ENCODE data around the gene LRCH3. TPM values are rescaled to one million over a fixed set of nuclear protein-coding genes. Genes with fewer than 3 reads are reported as not detected.

LRCH3 gene
- polyA plus RNA-seq, 3 donors, result 4.1 to 19.4 (median 7.4) TPM

GRCh38 chr3:197936819-197937384, 145.8 kb downstream of the LRCH3 start:
- TF ChIP-seq CTCF (IDR thresholded peaks at IDR 0.05), result no peak
- H3K27ac Mint-ChIP-seq, result peak overlapping the region in 1 of 7 donors; percentile 9
- no peaks in the 10 kb centered on the region for H3K4me1 Mint-ChIP-seq
- H3K9ac ChIP-seq (ENCODE audit: insufficient read depth, low read length, poor library complexity, severe bottlenecking), result no peak overlapping the region
- H3K9me3 ChIP-seq (replicated peaks in 1 of 2; ENCODE audit: control insufficient read depth in 1 of 2, insufficient read depth in 1 of 2, low read length in 2 of 2), result no peaks in the 10 kb centered on the region
- no peak for DNase-seq
- H3K36me3 ChIP-seq (replicated peaks in 1 of 2; ENCODE audit: control insufficient read depth in 1 of 2, insufficient read depth in 2 of 2, low read length in 2 of 2), result peaks cover 0 to 5% of the 10 kb centered on the region in 2 donors
- no peaks in the 10 kb centered on the region for H3K9me3 Mint-ChIP-seq
- intact Hi-C loops (cut with micrococcal nuclease), result no loop called here
- no peaks in the 10 kb centered on the region for H3K79me2 ChIP-seq (ENCODE audit: insufficient read depth, low read length)
- H3K36me3 Mint-ChIP-seq, result peaks cover 14 to 32% of the 10 kb centered on the region in 2 donors
- H3K27ac ChIP-seq (ENCODE audit: low read depth in 1 of 2, low read length in 2 of 2), result no peak overlapping the region
- H2AFZ ChIP-seq (ENCODE audit: insufficient read depth, low read depth, low read length, poor library complexity, severe bottlenecking), result no peak overlapping the region
- WGBS (ENCODE audit: insufficient coverage), result over 99% methylated on average over 11 of the region's 15 CpGs
- no peak overlapping the region for H3K4me3 Mint-ChIP-seq
- H4K20me1 ChIP-seq (ENCODE audit: insufficient read depth, low read length), result no peaks in the 10 kb centered on the region
- no peaks in the 10 kb centered on the region for H3K4me1 ChIP-seq (ENCODE audit: control insufficient read depth in 1 of 2, insufficient read depth in 2 of 2, low read length in 2 of 2)
- peaks cover 0 to 2% (median 0%) of the 10 kb centered on the region in 3 donors for H3K27me3 Mint-ChIP-seq (ENCODE audit: low read depth in 3 of 3)
- H3K4me3 ChIP-seq (replicated peaks in 1 of 3; ENCODE audit: low read depth in 2 of 3, low read length in 3 of 3), result no peak overlapping the region
- H3K4me2 ChIP-seq (replicated peaks; ENCODE audit: extremely low read depth, low read length, poor library complexity, severe bottlenecking), result no peak overlapping the region
- no peaks in the 10 kb centered on the region for H3K27me3 ChIP-seq (ENCODE audit: control insufficient read depth in 2 of 2, insufficient read depth in 2 of 2, low read length in 2 of 2)

Small RNAs within 50 kb of the gene (small RNA-seq; reads per million reads assigned to genes)
- gene RNU6-858P (ENCODE audit: insufficient read length, low read depth), result not detected

Other genes with a start within 250 kb of the LRCH3 start
- 1 to 10 TPM; 2.8 to 5.3 (median 5.2) TPM for gene BDH1, start 235.3 kb upstream of the LRCH3 start, polyA plus RNA-seq
- gene RUBCN, start 54.4 kb upstream of the LRCH3 start, polyA plus RNA-seq, result 10 to 100 TPM in 2 of 3 donors, 1 to 10 TPM in 1; 8.6 to 37.9 (median 13.5) TPM
- 10 to 100 TPM; 11.5 to 73.2 (median 59.4) TPM for gene FYTTD1, start 41.4 kb upstream of the LRCH3 start, polyA plus RNA-seq
- gene RPL35A, start 158.9 kb downstream of the LRCH3 start, polyA plus RNA-seq, result 1,000 to 10,000 TPM in 1 of 3 donors, 100 to 1,000 TPM in 2; 882 to 1,113 (median 975) TPM
- 1 to 10 TPM in 1 of 3 donors, under 1 TPM in 2; 0.41 to 1.3 (median 1.00) TPM for gene LMLN, start 169.0 kb downstream of the LRCH3 start, polyA plus RNA-seq